ENCODE data around the gene DBNL.

DNA sequence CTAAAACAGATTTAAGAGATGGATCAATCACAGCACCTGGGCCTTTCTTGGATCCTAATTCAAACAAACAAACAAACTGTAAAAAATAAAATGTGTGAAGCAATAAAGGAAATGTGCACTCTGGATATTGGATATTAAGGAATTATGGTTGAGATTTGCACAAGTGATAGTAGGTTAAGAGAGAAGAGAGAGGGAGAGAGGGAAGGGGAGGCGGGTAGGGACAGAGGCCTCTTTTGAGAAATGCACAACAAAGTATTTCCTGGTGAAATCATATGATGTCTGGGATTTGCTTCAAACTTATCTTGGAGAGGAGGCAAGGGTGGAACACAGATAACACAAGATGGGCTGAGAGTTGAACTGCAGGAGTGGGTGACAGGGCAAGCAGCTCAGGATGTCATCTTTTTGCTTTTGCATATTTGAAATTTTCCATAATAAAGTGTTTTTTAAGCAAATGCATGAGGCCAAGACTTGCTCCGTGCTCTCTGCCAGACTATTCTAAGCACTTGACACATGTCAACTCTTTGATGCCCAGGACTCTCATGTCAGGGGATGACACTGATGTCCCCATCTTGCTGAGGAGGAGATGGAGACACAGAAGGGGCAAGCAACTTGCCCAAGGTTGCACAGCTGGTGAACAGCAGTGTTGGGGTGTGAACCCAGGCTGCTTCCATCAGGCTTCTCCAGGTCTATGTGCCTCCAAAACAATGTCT, 50.5 kb downstream of the DBNL start:
- TF ChIP-seq, protein P1, sequence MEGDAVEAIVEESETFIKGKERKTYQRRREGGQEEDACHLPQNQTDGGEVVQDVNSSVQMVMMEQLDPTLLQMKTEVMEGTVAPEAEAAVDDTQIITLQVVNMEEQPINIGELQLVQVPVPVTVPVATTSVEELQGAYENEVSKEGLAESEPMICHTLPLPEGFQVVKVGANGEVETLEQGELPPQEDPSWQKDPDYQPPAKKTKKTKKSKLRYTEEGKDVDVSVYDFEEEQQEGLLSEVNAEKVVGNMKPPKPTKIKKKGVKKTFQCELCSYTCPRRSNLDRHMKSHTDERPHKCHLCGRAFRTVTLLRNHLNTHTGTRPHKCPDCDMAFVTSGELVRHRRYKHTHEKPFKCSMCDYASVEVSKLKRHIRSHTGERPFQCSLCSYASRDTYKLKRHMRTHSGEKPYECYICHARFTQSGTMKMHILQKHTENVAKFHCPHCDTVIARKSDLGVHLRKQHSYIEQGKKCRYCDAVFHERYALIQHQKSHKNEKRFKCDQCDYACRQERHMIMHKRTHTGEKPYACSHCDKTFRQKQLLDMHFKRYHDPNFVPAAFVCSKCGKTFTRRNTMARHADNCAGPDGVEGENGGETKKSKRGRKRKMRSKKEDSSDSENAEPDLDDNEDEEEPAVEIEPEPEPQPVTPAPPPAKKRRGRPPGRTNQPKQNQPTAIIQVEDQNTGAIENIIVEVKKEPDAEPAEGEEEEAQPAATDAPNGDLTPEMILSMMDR (IDR thresholded peaks at IDR 0.05; ENCODE audit: insufficient read depth, low read length, poor library complexity, severe bottlenecking), result no peak
- TF ChIP-seq EZH2phosphoT487 (conservative IDR thresholded peaks at IDR 0.05; ENCODE audit: low read length), result no peak

All from SU-DHL-6 (cell line).